GM12873 (cell line): Measurements from ENCODE around the gene PBOV1.

Source experiments
- TF ChIP-seq, protein P1 (sequence below): IDR thresholded peaks from 2 replicates; pipeline ENCODE4 v1.5.1; 2012; ENCODE audit warnings: low read depth, mild to moderate bottlenecking, moderate library complexity, low read length, control low read depth; ENCODE audit not compliant: insufficient read depth; ENCODE audit errors: missing control alignments

The PBOV1 gene

DNA sequence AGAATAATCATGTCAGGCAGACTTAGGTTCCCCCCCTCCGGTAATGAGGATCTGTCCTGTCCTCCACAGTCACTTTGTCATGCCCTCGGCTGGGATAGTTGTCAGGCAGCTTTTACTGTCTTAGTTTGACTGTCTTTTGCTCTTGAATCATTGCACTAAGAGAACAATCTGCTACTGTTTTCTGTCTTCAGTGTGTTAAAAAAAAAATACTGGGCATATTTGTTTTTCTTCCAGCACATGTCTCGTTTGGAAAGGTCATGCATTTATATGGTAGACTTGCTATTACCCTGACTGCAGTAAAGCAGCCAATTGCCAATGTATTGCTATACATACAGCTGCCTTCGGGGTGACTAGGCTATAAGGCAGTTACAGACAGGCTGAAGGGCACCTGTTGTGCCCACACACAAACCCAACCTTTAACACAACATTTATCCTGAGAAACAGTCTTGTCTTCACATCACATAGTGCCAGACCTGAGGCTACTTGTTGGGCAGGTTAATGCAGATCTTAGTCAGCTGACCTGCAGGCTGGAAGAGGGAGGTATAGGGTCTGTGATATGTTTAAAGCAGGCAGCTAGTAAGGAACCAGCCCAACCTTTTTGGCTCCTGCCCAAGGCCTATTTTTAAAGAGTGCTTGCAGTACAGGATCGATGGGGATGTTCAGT lies 29.9 kb downstream of the PBOV1 start:
- TF ChIP-seq, protein P1, sequence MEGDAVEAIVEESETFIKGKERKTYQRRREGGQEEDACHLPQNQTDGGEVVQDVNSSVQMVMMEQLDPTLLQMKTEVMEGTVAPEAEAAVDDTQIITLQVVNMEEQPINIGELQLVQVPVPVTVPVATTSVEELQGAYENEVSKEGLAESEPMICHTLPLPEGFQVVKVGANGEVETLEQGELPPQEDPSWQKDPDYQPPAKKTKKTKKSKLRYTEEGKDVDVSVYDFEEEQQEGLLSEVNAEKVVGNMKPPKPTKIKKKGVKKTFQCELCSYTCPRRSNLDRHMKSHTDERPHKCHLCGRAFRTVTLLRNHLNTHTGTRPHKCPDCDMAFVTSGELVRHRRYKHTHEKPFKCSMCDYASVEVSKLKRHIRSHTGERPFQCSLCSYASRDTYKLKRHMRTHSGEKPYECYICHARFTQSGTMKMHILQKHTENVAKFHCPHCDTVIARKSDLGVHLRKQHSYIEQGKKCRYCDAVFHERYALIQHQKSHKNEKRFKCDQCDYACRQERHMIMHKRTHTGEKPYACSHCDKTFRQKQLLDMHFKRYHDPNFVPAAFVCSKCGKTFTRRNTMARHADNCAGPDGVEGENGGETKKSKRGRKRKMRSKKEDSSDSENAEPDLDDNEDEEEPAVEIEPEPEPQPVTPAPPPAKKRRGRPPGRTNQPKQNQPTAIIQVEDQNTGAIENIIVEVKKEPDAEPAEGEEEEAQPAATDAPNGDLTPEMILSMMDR, result no peak

DNA sequence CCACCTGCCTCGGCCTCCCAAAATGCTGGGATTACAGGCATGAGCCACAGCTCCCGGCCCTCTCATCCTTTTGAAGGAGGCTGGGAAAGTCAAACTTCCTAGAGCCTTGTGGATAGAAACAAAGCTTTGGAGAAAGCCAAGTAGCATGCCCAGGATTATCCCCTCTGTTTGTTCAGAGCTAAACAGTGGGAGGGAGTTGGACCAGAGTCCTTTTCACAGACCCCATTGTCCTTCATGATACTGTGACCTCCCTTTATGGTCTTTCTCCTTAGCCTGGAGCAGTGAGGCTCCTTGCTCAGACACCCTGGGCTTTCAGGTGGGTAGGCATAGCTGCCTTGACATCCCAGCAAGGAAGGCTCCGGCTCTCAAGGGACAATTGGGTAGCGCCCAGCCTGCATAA lies 31.1 kb downstream of the PBOV1 start:
- TF ChIP-seq, protein P1, result no peak

DNA sequence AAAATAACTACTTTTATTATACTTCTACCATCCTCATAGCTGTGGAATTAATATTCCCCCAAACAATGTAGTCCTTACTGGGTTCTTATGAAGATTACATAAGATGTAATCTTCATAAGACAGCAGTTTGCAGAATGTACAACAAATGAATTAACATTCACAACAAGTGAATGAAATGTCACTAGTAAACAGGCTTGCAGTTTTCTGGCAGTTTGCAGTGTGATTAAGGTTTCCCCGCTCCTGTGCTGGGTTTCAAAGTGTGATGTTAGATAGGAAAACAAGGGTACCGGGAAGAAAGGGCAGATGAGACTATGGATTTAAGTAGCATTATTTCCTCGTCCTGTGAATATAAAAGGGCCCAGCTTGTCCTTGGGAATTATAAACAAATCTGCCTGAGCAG lies 34.1 kb downstream of the PBOV1 start:
- TF ChIP-seq, protein P1, result no peak

DNA sequence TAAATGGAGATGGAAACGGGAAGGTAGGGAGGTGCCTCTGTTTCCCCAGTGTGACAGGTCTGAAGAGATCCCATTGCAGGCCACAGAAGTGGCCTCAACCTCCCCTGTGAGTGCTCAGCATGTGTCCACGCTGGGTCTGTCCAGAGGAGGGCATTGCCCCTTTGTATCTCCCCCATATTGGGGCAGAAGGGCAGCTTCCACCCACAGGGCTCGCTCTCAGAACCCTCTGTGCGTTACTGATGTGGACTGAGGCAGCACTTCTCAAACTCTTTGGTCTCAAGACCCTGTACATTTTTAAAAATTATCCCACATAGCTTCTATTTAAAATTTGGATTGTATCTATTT lies 34.5 kb downstream of the PBOV1 start:
- TF ChIP-seq, protein P1, result no peak

DNA sequence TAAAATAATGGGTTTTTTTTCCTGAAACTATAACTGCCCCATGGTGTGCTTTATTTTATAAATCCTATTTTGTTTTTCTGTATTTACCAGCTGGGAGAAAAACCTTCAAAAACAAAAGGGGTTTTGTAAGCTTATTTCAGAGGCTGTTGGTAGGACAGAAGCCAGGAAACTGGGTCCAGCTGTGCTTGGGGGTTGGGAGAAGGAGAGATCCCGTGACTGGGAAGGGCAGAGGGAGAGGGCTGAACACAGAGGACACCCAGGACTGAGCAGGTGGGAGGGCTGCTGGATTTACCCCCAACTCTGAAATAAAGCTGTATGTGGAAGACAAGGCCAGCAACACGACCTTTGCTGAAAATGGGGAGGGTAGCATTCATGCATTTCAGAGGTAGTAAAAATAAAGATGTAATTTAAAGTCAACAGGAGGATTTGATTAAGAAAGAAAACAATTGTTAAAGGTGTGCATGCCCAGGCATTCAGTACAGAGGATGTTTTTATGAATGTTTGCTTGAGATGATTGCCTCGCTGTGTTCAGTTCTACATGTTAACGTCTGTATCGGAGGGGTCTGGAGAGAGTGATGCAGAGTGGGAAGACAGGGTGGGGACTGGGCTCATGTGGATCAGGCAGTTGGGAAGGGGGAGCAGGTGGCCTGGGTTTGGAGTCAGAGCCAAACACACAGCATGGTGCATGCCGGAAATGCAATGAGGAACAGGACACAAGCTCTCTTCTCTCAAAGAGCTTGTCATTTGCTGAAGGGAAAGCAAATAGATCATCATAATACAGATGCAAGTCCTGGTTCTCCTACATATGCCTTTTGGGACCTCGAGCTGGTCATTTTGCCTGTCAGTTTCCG lies 35.1 kb downstream of the PBOV1 start:
- TF ChIP-seq, protein P1, result no peak

DNA sequence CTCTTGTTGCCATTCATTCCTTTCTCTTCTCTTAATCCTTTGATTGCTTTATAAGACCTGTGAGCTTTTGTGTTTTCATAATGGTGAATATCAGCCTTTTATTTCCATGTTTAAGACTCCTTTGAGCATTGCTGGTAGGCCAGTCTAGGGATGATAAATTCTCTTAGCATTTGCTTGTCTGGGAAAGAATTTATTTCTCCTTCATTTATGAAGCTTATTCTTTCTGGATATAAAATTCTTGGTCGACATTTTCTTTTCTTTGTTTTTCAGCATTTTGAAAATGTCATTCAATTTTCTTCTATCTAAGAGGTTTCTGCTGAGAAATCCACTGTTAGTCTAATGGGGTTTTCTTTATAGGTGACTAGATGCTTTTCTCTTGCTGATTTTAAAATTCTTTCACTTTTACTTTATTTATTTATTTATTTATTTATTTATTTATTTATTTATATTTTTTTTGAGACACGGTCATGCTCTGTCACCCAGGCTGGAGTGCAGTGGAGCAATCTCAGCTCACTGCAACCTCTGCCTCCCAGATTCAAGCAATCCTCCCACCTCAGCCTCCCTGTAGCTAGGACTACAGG lies 41.5 kb downstream of the PBOV1 start:
- TF ChIP-seq, protein P1, result no peak

DNA sequence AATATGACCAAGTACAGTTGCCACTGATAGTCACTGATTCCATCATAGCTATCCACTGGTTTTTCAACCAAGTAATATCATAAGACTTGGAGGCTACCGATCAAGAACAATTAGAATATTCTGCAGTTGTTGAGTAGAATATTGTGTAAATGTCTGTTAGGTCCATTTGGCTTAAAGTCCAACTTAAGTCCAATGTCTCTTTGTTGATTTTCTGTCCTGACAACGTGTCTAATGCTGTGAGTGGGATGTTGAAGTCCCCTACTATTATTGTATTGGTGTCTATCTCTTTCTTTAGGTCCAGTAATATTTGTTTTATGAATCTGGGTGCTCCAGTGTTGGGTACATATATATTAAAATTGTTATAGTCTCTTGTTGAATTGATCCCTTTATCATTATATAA lies 42.7 kb downstream of the PBOV1 start:
- TF ChIP-seq, protein P1, result no peak
